HG02571 (cell line): ENCODE data around the gene AATK.
"Not testable (repeated sequence)": the region's sequence is repeated elsewhere in the genome, so short reads cannot be mapped to it uniquely, and the experiment has no call there.

ENCODE experiments used
- ATAC-seq: cut with Tn5 transposase; IDR thresholded peaks from one replicate; pipeline ENCODE4 v1.9.1; 2021; ENCODE audit warnings: mild to moderate bottlenecking, moderate library complexity; ENCODE audit not compliant: unreplicated experiment

The AATK gene

DNA sequence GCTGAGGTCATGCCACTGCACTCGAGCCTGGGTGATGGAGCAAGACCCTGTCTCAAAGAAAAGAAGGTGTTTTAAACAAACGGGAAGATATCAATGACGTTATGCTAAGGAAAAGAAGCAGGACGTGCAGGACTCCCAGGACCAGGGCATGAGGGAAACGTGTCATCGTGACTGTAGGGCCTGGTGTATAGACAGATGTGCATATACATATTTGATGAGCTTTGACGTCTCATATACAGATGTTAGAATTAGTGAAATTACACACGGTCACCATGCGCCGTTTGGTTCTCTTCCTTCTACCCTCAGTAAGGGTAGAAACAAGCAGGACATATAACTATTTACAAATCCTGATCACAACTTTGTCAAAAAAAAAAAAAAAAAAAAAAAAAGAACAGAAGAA, 18.3 kb downstream of the AATK start:
- no peak for ATAC-seq

DNA sequence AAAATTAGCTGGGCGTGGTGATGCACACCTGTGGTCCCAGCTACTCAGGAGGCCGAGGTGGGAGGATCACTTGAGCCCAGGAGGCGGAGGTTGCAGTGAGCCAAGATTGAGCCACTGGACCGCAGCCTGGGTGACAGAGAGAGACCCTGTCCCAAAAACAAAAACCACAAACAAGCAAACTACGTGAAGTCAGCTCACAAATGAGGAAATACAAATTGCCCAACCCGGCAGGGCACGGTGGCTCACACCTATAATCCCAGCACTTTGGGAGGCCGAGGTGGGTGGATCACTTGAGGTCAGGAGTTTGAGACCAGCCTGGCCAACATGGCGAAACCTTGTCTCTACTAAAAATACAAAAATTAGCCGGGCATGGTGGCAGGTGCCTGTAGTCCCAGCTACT, 19.8 kb downstream of the AATK start:
- not testable (repeated sequence) for ATAC-seq

DNA sequence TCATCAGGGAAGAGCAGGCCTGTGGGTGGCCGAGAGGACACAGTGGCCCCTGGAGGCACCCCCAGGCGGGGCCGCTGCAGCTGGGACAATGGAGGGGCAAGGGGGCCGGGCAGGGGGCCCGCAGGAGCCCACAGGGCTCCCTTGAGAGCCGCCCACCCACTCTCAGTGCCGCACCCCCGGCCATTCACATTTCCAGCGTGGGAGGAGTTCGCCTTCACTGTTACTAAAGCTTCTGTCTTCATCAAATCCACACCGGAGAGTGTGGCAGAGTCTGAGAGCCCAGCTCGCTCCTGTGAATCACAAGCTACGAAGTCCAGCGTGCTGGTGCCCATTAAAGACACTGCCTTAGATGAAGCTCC, 21.6 kb downstream of the AATK start:
- no peak for ATAC-seq

DNA sequence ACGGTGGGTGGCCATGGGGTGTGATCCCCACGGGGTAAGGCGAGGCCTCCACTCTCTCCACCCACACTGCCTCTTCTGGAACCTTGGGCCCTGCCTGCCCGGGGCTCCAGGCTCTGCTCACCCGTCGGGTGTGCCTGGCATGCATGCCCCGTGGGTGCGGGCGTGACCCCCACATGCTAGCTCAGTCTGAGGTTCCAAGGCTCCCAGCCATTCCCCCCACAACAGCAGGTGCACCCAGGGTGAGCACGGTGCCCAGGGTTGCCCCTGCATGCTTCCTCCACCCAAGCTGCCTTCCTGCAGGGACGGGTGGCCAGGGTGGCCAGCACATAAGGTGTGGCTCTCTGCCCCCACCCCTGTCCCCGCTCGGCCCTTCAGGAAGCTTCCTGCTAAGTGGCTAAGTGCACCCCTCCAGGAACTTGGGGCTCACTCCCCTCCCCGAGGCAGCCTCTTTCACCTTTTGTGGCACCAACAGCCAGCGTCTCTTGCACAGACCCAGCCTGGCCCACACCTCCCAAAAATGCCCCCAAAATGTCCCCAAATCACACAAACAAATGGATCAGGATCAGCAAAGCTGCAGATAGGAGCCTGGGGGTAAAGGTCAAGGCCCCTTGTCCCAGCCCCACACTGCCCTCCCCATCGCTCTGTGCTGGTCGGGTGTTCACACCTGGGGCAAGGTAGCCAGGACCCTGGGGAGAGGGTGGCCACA, 22.2 kb downstream of the AATK start:
- no peak for ATAC-seq

DNA sequence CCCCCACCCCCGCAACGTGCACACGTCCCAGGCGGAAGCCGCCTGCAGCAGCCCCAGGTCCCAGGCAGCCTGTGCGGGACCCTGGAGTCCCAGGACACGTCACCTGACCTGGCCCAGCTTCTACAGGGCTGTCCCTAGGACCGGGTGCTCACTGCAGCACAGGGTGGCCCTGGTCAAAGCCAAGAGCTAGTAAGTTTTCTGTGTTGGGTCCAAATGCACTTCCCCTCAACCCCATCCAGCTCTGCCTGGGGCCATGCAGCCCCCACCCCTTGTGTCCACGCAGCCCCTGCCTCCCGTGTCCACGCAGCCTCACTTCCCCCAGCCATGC, 22.9 kb downstream of the AATK start:
- no peak for ATAC-seq

DNA sequence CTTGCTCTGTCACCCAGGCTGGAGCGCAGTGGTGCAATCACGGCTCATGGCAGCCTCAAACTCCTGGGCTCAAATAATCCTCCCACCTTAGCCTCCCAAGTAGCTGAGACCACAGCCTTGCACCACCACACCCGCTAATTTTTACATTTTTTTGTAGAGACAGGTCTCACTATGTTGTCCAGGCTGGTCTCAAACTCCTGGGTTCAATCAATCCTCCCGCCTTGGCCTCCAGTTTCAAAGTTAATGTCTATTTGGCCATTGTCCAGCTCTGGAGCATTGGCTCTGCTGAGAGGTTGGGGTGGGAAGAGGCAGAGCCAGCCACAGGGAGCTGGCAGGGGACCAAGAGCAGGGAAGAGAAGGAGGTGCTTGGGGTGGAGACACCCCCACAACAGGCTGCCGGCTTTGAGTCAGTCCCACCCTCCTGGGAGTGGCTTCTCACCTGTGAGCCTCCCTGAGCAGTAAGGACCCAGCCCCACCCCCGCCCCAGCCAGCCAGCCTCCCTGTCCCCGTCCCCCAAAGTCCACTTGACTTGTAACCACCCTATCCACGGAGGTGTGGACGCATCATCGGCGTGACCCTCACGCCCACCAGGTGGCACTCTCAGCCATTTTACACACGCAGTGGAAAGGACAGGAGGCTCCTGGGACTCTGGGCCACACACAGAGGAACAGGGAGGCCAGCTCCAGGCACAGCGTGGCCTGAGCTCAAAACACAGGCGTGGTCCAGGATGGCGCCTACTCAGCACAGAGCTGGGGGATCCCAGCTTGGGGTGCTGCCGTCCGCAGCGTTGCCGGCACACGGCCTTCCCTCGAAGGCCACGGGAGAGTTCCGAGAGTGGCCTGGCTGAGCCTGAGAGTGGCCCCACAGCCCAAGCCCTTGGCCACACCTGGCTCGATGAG, 23.5 kb downstream of the AATK start:
- ATAC-seq, result no peak

DNA sequence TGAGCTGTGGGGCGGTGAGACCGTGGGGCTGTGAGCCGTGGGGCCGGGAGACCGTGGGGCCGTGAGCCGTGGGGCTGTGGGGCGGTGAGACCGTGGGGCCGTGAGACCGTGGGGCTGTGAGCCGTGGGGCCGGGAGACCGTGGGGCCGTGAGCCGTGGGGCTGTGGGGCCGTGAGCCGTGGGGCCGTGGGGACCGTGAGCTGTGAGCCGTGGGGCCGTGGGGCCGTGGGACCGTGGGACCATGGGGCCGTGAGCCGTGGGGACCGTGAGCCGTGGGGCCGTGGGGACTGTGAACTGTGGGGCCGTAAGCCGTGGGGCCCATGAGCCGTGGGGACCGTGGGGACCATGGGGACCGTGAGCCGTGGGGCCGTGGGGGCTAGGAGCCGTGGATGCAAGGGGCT, 25.3 kb downstream of the AATK start:
- no peak for ATAC-seq

DNA sequence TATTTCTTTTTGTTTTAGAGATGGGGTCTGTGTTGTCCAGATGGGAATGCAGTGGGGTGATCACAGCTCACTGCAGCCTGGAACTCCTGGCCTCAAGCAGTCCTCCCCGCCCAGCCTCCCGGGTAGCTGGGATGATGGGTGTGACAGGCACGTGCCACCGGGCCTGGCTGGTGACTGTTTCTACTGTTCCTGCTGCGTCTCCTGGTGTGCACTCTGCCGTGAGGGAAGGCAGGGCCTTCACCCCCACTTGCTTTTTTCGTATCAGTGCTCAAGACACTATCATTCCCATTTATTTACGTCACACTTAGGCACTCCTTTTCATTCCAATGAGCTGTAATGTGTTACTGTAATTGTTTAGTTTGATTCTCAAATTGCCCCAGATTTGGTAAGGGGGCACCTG, 26.0 kb downstream of the AATK start:
- ATAC-seq, result no peak

DNA sequence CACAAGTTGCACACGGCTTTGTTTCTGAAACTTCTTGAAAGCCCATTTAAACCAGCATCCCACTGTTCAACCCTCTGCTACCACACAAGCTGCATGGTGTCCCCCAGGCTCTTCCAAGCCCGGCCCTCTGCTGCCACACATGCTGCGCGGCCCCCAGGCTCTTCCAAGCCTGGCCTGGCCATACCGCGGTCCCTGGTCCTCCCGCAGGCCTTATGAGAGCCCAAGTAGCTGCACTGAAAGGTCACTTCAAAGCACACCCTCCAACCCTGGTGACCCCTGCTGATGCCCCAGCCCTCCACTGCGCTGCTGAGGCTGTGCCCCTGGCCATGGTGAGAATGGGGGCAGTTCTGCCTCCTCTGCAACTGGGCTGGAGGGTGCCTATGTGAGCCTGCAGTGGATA, 26.6 kb downstream of the AATK start:
- no peak for ATAC-seq

DNA sequence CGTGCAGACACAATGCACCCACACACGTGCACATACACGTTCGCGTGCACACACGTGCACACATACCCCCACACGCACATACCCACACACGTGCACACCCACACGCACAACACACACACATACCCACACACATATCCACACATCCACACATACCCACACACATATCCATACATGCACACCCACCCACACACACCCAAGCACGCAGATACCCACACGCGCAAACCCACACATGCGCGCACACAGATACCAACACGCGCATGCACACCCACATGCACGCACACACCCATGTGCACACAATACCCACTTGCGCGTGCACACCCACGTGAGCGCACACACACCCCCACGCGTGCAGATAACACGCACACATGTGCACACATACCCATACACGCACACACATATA, 27.5 kb downstream of the AATK start:
- no peak for ATAC-seq

DNA sequence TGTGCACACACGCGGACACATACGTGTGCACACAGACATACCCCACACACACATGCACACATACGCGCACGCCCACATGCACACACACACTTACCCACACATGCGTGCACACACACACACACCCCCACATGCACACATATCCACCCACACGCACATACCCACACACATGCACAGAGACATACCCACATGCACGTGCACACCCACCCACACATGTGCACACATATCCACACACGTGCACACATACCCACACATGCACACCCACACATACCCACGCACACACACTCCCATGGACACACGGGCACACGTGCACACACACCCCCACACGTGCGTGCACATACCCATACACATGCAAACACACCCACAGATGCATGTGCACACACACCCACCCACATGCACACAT, 27.9 kb downstream of the AATK start:
- ATAC-seq, result no peak

DNA sequence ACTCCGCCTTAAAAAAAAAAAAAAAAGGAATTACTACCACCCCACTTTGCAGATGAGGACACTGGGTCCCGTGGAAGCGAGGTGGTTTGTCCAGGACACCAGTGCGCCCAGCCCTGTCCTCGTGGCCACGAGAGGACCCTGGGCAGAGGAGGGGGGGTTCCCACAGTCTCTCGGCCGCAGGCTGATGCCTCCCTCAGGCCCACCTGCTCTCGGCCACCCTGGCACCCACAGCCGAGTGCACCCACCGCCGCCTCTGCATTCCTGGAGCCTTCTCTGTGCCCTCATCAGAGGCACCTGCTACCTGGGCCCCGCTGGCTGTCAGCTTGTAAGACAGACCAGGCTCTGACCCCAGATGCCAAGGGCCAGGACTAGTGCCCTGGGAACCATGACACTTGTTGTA, 28.8 kb downstream of the AATK start:
- no peak for ATAC-seq

DNA sequence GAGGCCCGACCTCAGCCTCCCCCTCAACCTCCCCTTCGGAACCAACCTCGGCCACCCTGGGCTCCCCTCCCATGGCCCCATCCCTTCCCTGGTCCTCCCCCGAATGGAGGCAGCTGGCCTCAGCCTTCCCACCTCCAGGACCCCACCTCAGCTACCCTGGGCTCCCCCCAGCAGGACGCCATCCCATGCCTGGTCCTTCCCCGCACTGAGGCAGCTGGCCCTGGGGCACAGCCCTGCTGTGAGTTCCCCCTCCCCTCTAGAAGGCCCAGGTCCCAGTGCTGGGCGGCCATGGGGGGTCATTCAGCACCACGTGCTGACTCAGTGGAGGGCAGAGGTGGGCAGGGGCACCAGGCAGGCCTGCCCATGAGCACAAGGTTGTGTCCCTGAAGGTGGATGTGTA, 29.7 kb downstream of the AATK start:
- ATAC-seq, result no peak

DNA sequence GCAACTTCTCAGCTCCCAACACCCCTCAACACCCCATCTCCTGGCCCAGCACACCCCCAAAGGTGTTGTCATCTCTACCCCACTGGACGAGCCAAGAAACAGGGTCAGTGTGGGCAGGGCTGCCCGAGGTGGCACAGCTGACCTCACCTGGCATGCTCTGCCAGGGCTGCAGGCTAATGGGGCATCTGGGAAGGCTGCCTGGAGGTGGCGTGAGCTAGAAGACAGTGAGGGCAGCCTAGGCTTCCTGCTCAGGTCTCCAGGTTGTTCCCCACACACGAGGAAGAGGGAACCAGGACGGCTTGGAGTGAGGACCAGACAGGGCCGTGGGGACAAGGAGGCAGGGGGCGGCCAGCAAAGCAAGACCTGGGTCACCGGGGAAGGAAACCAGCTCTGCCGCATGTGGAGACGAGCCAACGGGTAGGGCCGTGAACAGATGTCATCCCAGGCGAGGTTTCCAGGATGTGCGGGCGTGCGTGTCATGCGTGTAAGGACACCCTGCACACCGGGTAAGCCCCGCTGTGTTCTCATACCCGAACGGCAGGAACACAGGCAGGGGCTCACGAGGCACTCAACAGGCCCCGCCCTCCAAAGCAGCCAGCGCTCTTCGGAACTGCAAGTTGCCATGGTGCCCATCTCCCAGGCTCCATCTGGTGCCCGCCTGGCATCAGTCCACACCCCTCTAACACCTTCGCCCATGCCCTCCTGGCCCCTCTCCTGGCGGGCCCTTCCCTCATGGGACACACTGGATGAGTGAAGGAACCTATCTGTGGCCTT, 30.3 kb downstream of the AATK start:
- ATAC-seq, result no peak

DNA sequence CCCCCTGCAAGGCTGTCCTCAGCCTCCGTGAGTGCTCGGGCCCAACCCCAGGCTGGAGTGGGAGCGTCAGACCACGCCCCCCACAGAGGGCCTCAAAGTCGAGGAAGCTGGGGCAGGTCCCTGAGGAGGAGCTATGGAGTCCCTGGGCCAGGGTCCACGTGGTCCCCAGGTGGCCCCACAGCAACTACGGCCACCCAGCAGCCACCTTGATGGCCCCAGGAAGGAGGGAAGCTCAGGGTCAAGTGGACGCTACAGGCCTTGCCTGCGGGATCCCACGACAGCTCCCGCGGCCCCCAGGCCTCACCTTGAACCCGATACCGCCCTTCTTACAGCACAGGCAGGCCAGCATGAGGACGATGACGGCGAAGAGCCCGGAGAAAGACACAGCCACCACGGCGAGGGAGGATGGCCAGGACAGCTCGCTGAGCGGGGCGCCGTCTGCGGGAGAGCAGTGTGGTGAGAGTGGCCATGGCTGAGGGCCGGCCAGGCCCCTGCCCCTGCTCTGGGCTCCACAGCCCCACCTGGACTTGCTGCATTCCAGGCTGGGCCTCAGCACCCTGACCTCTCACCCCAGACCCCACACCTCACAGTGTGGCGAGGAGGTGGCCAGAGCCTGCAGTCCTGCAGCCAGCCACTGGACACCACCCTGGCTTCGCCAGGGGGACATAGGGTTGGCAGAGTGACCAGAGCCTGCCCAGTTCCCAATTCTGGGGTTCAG, 31.8 kb downstream of the AATK start:
- no peak for ATAC-seq

DNA sequence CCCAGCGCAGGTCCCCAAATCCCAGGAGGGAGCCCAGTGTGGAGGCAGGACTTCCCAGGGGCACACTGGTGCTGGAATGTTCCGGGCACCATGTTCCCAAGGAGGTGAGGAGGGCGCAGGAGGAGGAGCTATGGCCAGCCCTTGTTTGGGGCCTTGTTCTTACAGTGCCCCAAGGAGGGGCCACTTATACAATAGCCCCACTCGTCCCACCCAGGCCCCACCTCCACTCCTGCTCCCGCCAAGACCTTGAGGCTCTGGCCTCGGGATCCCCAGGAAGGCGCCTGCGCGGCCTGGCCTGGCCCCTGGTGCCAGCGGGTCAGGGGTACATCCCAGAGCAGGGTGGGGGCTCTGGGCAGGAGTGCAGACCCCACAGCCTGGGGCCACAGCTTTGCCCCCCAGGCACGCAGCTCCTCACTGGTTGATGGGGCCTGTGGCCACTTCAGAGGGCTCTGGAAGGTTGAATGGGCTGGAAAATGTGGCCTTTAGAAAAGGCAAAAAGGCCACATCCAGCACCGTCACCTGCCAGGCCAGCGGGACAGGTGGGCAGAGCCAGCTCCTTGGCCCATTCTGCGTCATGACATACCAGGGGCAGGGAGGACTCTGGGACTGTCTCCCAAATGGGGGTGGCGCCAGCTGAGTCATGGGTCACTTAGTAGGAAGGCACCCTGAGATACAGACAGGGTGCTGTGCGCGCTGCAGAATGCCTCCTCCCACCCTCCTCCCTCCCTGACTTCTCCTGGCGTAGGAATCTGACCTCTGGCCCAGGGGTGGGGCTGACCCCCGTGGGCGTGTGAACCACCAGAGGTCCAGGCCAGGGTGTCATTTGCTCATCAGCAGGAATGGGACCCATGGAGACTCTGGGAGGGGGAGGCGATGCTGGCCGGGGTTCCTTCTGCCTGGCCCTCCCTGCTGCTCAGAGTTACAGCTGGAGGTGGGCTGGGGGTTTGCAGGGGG, 33.0 kb downstream of the AATK start:
- no peak for ATAC-seq

DNA sequence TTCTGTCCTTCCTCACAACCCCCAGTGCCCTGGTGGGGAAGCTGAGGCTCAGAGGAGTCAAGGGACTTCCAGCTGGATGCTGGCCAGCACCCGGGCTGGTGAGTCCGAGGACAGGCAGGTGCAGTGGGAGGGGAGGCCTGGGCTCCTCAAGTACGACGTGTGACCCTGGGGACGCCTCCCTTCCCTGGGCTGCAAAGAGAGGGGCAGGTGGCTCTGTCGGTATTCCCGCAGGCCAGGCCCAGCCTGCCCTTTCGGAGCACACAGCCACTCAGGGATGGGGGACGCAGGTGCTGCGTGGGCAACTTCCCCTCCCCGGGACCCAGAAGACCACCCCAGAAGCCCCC, 33.9 kb downstream of the AATK start:
- no peak for ATAC-seq

DNA sequence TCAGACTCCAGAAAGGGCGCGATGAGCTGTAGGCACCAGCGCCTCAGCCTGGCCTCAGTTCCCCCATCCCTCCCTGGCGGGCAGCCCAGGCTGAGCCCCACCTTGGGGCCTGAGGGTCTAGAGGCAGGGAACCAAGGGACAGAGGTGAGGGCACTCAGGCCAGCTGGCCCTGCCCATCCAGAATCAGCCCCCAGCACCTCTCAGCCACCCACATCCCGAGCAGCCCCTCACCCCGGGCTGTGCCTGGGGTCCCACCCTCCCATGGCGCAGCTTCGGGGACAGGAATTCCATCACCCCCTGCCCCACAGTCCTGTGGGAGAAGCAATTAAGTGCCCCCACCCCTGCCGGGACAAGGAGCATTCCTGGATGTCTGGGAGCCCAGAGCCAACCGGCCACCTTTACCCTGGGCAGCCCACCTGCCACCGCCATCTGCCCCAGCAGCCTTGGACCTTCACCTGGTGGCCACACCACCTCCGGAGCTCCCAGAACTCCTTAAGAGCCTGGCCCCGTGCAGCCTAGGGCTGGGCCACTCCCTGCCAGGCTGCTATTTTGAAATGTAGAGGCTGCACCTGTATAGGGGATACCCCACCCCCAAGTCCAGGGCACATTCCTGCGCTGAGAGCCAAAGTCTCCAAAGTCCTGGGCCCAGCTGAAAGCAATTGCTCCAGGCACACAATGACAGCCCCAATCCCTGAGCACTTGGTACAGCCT, 34.4 kb downstream of the AATK start:
- no peak for ATAC-seq
